HFFc6 (cell line): ENCODE measurements around the gene TAGLN3. TPM values are rescaled to one million over a fixed set of nuclear protein-coding genes. Genes with fewer than 3 reads are reported as not detected.

Experiments
- DNase-seq: peaks from one replicate; pipeline ENCODE4 v3.0.0-alpha.2; 2018
- H3K27ac Mint-ChIP-seq: 2 replicates; pipeline ENCODE4 v1.8.0; 2020; ENCODE audit warnings: mild to moderate bottlenecking, mixed read lengths
- H3K27me3 Mint-ChIP-seq: 2 replicates; pipeline ENCODE4 v1.8.0; 2021; ENCODE audit warnings: mild to moderate bottlenecking, moderate library complexity, mixed read lengths; ENCODE audit not compliant: insufficient read depth
- H3K36me3 Mint-ChIP-seq: 2 replicates; pipeline ENCODE4 v1.8.0; 2021; ENCODE audit warnings: low read depth, mixed read lengths
- H3K4me1 Mint-ChIP-seq: 2 replicates; pipeline ENCODE4 v1.8.0; 2020; ENCODE audit warnings: low read depth, mixed read lengths
- H3K4me3 Mint-ChIP-seq: 2 replicates; pipeline ENCODE4 v1.8.0; 2020; ENCODE audit warnings: mild to moderate bottlenecking, moderate library complexity, mixed read lengths
- H3K9me3 Mint-ChIP-seq: 2 replicates; pipeline ENCODE4 v1.8.0; 2020; ENCODE audit warnings: mild to moderate bottlenecking, mixed read lengths
- total RNA-seq, 6 experiments: library from RNA; stranded (reverse); fragmentation: NEBNext Ultra II Directional; extraction: Animal tissue kit (Norgen Biotek cat#: 25700); gene quantifications; 2 replicates in 1 of 6; 3 replicates in 5 of 6; pipeline ENCODE4 v1.2.3, GENCODE V29; 2021
- TF ChIP-seq, protein P1 (sequence below): fragments of 200-600 bp; sonication (generic); IDR thresholded peaks from 2 replicates; pipeline ENCODE4 v1.5.0; 2021; ENCODE audit warnings: antibody characterized with exemption, mild to moderate bottlenecking

TAGLN3 gene
- total RNA-seq, 6 experiments from 2014 or later = 0.26 to 0.63 (median 0.43) TPM; not detected in 3

DNA sequence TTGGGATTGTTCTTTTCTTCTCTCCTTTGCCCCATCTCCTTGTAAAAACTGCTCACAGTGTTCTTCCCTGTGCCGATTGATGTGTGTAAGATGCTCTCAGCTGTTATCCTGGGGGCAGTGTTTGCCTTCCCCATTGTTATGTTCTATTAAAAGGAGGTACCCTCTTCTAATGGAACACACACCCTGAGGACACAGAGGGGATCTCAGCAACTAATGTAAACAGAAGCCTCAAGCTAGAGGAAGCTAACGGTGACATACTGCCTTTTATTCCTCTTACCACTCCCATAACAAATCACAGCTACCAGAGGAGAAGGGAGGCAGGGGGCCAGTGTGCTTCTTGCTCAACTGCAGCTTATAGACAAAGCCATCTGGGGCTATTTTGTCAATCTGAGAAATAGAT is 2.2 kb downstream of the TAGLN3 start:
- TF ChIP-seq, protein P1, sequence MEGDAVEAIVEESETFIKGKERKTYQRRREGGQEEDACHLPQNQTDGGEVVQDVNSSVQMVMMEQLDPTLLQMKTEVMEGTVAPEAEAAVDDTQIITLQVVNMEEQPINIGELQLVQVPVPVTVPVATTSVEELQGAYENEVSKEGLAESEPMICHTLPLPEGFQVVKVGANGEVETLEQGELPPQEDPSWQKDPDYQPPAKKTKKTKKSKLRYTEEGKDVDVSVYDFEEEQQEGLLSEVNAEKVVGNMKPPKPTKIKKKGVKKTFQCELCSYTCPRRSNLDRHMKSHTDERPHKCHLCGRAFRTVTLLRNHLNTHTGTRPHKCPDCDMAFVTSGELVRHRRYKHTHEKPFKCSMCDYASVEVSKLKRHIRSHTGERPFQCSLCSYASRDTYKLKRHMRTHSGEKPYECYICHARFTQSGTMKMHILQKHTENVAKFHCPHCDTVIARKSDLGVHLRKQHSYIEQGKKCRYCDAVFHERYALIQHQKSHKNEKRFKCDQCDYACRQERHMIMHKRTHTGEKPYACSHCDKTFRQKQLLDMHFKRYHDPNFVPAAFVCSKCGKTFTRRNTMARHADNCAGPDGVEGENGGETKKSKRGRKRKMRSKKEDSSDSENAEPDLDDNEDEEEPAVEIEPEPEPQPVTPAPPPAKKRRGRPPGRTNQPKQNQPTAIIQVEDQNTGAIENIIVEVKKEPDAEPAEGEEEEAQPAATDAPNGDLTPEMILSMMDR = no peak
- Mint-ChIP-seq H3K4me1 (peaks cover 69% of the 10 kb centered on the region), H3K36me3 (no peaks in the 10 kb centered on the region), H3K27ac (no peak overlapping the region), H3K27me3 (no peaks in the 10 kb centered on the region; the same call in 1 of the 2 replicates), H3K4me3 (no peak overlapping the region), H3K9me3 (no peaks in the 10 kb centered on the region)
- no peak for DNase-seq

DNA sequence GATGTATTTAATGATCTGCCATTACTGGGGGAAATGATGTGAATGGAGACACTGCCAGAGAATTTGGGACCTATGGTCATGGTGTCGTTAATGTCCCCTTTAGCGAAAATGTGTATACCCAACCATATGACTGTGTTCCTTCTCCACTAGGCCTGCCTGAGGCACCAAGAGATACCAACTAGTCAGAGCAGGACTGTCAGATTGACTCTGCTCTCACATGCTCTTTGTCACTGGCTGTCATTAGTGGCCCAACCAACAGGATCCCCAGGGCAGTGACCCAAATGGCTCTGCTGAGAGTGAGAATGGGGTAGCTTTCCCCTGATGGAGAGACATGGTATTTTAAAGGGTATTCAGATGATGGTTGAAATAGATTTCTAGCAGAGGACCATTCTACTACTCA is 2.8 kb downstream of the TAGLN3 start:
- Mint-ChIP-seq H3K36me3 (no peaks in the 10 kb centered on the region), H3K4me1 (peaks cover 69% of the 10 kb centered on the region), H3K27ac (no peak overlapping the region), H3K4me3 (no peak overlapping the region), H3K27me3 (no peaks in the 10 kb centered on the region; the same call in 1 of the 2 replicates), H3K9me3 (no peaks in the 10 kb centered on the region)
- TF ChIP-seq, protein P1 = no peak
- DNase-seq = no peak

DNA sequence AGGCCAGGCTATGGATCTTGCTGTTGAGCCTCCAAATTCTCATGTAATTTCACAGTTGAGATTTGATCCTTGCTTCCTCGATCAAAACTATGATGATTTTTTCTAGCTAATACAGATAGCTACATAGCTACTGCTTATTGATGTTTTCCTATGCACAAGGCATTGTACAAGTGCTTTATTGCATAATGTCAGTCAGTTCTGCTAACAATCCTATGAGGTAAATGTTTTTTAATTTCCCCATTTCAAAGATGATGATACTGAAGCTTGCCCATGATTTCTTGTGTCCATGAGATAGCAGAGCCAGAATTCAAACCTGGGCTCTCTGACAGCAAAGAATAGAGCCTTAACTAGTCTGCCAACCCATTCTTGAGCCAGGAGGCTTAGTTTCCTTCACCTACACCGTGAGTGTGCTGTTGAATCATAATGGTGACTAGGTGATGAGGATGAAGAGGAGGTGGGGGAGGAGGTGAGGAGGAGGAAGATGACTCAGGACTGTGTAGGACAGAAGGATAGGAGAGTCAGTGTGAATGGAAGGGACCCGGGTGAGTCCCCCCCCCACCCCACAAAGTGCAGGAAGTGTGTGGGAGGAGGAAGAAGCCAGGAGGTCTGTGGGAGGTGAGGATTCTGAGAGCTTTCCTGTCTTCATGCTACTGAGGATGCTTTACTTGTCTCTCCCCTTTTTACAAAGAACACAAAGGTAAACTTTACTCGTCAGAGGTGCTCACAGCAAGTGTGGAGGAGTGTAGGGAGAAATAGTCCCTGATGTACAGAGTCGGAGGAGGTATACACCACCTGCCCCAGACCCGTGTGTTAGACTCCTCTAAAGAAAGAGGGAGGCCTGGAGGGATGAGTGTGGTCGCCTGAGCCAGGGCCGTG is 3.6 kb downstream of the TAGLN3 start:
- H3K4me3 Mint-ChIP-seq = peak overlapping the region; percentile 3; the same call in 1 of the 2 replicates
- DNase-seq = peak; percentile 34
- H3K9me3 Mint-ChIP-seq = no peaks in the 10 kb centered on the region
- H3K36me3 Mint-ChIP-seq = no peaks in the 10 kb centered on the region
- peak overlapping the region; percentile 54 for H3K27ac Mint-ChIP-seq
- peaks cover 72% of the 10 kb centered on the region for H3K4me1 Mint-ChIP-seq
- TF ChIP-seq, protein P1 = no peak
- H3K27me3 Mint-ChIP-seq = no peaks in the 10 kb centered on the region; the same call in 1 of the 2 replicates

DNA sequence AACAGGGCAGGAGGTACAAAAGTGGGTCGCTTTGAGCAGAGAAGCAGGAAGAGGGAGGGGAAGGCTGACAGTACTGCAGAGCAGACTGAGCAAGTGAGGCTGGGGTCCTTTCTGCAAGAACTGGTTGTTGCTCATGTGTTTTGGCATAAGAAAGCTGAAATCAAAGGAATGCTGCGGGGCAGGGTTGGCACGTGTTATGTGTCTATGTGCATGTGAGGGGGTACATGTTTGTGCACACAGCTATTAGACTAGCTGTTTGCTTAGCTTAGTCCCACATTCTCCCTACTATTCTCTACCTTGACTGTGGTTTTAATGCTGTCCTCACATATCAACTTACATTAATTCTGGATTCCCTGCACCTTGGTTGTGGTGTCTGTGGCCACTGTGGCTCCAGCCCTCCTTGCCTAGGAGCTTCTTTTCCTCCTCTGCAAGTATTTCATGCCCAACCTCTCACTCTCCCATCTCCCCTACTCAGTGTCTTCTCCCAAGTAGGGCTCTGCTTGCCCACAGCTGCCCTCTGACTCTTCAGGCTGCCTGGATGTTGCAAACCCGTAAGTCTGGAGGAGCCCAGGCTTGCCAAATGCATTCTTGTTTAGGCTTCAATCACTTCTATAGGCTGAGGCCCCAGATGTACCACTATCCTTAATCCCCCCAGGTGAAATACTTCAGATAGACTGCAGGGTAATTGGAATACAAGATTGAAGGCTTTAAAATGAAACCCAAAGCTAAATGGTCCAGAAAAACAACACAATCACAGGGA is 4.8 kb downstream of the TAGLN3 start:
- no peak overlapping the region for H3K4me3 Mint-ChIP-seq
- DNase-seq = no peak
- peaks cover 82% of the 10 kb centered on the region for H3K4me1 Mint-ChIP-seq
- H3K27ac Mint-ChIP-seq = no peak overlapping the region
- H3K36me3 Mint-ChIP-seq = no peaks in the 10 kb centered on the region
- TF ChIP-seq, protein P1 = no peak
- H3K9me3 Mint-ChIP-seq = no peaks in the 10 kb centered on the region
- no peaks in the 10 kb centered on the region; the same call in 1 of the 2 replicates for H3K27me3 Mint-ChIP-seq

DNA sequence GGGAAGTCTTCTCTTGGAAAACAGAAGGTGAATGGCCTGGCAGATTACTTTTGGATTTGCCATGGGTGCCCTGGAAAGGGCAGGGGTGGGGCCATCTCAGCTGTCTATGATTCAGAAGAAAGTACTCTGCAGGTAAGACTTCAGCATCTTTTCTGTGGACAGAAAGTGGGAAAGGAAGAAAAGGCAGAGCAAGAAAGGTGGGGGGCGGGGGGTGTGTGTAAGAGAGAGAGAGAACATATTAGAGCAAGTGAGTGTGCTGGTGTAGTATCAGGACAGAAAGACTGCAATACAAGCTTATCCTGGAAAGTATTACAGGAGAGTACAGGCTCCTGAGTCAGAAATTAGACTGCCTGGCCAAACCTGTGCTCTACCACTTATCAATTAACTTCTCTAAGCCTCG is 5.5 kb downstream of the TAGLN3 start:
- no peak overlapping the region for H3K27ac Mint-ChIP-seq
- H3K27me3 Mint-ChIP-seq = no peaks in the 10 kb centered on the region; the same call in 1 of the 2 replicates
- H3K36me3 Mint-ChIP-seq = no peaks in the 10 kb centered on the region
- H3K4me3 Mint-ChIP-seq = no peak overlapping the region
- DNase-seq = no peak
- H3K9me3 Mint-ChIP-seq = no peaks in the 10 kb centered on the region
- TF ChIP-seq, protein P1 = no peak
- H3K4me1 Mint-ChIP-seq = peaks cover 79% of the 10 kb centered on the region
